ENCODE measurements around the gene PAK6.
A peak's percentile ranks its signal among the peaks of the same experiment; 100 is the strongest.

PAK6 gene

GRCh38 chr15:40256638-40257235 lies 17.9 kb downstream of the PAK6 start:
- DNase-seq: peak in 1 of 5 experiments; percentile 34

DNA sequence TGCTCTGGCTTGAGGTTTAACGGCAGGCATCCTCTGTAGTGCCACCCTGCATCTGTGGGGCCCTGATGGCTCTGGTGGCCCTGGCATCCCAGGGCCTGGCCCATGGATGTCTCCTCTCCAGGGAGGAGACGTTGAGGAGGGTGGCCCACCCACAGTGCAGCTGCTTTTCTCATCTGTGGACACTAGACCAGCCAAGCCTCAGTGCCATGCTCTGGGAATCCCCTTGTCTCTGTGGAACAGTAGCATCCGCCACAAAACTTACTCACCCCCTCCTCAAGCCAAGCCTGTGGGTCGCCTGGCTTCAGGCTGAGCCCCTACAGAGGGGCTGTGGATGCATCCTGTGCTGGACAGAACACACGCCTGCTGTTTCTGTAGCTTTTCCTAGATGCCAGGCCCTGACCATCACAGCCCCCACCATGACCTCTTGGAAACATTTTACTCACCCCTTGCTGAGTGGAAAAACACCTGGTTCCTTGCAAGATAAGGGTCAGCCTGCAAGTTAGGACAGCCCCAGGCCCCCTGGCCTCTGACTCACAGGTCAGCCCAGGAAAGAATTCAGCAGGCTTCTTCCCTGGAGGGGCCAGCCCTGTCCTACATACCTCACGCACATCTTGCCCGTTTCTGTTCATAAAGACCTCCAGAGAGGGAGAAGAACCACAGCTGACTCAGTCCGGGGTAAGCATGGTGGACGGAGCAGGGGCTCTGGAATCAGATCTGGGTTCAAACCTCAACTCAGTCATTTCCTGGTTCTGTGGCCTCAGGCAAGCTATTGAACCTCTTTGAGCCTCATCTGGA lies 19.0 kb downstream of the PAK6 start:
- no peak for DNase-seq

- DNase-seq: no peak
Observed at GRCh38 chr15:40258544-40258943, 19.7 kb downstream of the PAK6 start.

DNA sequence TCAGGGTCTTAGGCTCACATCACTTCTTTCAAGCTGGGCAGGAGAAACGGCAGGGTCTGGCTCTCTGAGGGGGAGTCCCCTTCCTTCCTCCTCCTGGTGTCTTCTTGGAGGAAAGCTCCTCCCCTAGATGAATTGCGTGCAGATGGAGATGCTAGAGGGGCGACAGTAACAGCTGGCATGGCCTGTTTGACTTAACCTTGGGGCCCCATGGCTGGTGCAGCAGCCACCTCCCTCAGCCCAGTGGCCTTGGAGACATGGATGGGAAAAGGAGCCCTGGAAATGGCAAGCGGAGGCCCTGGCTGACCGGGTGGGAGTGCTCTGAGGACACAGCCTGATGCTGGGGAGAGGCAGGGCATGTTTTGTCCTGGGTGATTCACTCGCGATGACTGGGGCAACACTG lies 20.2 kb downstream of the PAK6 start:
- no peak for DNase-seq

DNA sequence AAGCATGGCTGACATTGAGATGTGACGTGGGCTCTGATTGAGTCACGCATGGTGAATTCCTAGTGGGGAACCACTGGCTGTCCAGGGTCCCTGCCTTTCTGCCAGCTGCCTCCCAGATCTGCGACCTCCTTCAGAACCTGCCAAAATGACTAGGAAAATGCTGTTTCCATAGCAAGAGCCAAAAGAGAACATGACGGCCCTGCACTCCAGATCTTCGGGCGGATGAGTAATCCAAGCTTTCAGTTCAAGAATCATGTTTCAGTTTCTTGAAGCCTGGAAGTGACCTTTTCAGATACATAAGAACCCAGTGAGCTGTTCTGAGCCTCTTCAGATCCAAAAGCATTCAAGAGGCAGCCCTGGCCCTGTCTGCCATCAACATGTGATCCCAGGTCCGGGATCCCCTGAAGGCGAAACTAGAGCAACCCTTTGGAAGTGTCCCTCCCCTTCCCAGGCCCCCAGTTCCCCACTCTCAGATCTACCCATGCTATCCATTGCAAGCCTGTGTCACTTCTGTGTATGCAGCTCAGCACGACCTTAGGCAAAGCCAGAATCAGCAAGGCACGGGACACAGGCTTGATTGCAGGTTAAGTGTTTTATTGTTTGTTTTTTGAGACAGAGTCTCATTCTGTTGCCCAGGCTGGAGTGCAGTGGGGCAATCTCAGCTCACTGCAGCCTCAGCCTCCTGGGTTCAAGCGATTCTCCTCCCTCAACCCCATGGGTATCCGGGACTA lies 24.3 kb downstream of the PAK6 start:
- no peak for DNase-seq

- DNase-seq: no peak
Observed at GRCh38 chr15:40264321-40265153, 25.7 kb downstream of the PAK6 start.

DNA sequence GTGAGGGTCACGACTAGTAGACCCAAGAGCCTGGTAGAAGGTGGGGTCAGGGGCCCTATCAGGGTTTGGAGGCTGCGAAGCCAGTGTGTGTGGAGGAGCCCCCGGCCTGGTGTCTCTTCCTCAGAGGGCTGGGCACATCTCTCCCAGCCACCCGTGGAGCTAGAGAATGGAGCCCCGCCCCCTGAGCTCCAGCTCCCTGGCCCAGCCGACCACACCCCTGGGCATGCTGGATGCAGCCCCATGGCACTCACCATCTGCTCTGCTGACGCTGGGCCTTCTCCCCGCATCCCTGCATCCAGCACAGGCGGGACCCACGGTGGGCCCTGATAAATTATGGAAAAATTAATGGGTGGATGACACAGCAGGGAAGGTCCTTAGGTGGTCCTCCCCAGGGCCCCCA lies 26.5 kb downstream of the PAK6 start:
- DNase-seq: no peak

GRCh38 chr15:40265875-40266274 lies 27.0 kb downstream of the PAK6 start:
- no peak for DNase-seq

GRCh38 chr15:40266828-40267304 lies 28.0 kb downstream of the PAK6 start:
- no peak for DNase-seq

GRCh38 chr15:40267670-40268069 lies 28.8 kb downstream of the PAK6 start:
- no peak for DNase-seq

DNA sequence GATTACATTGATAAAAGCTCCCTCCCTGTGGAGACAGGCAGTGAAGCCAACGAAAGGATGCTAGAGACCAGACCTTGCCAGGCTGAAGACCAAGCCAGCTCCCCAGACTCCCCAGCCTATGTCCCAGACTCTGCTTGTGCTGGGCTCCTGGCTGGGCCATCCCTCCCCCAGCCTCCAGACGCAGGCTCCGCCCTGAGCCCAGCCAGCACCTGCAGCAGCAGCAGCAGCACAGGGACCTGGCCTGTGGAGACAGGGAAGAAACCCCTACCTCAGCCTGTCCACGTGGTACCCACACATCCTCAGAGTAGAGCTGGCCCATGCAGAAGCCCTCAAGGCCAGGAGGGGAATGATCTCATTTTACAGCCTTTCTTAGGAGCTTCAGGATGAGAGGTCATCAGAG lies 30.7 kb downstream of the PAK6 start:
- DNase-seq: no peak

DNA sequence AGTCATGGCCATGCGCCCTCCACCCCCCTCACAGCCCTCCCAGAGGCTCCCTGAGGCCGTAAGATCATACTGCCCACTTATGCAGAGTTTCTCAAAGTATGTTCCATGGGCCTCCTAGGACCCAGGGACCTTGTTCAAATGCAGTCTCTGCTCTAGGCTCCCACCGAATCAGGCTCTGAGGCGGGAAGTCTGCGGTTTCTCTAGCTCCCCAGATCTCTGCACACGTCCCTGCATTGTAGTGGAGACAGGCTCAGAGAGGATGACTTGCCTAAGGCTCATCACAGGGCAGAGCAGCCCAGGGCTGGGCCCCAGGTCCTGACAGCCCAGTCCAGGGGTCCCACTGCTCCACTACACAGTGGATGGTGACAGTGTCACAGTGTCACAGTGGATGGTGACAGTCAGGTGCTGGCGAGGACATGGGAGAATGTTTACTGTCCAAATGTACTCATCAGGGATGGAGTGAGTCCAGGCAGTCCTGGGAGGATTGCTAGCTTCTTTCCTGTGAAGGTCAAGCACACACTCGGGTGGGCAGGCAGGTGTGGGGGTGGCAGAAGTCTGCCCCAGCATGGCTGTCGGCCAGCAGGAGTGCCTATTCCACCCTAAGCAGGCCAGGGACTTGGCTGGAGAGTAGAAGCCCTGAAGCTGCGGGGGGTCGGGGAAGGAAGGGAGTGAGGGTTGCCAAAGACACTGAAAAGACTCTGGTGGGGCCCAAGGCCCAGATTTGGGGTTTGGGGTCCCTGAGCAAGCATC lies 31.6 kb downstream of the PAK6 start:
- peak in 1 of 5 experiments; percentile 56 for DNase-seq

DNA sequence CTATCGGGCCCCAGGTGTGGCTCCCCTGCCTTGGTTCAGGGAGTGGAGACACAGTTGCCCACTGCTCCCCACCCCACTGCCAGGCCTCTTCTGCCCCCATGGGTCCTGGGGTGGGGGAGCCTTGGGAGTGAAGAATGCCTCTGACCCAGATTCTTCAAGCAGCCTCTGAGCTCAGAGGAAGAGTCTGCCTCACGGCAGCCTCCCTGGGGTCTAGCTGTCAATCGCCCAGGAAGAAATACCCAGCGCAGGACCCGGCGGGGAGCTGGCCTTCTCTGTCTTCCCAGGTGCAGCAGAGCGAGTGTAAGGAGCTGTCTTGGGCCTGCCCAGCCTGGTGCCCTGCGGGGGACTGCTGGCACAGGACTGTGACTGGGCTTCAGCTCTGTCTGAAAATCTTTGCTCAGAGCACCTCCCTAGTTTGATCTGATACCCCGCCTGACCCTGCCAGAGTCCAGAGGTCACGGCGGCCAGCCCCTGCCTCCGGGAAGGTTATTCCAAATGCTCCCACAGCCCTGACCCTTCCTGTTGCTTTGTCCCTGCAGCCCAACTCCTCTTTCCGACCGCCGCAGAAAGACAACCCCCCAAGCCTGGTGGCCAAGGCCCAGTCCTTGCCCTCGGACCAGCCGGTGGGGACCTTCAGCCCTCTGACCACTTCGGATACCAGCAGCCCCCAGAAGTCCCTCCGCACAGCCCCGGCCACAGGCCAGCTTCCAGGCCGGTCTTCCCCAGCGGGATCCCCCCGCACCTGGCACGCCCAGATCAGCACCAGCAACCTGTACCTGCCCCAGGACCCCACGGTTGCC lies 33.0 kb downstream of the PAK6 start:
- DNase-seq: no peak

- DNase-seq: no peak
Observed at GRCh38 chr15:40272485-40273056, 33.7 kb downstream of the PAK6 start.

- DNase-seq: no peak
Observed at GRCh38 chr15:40273428-40273827, 34.6 kb downstream of the PAK6 start.

DNA sequence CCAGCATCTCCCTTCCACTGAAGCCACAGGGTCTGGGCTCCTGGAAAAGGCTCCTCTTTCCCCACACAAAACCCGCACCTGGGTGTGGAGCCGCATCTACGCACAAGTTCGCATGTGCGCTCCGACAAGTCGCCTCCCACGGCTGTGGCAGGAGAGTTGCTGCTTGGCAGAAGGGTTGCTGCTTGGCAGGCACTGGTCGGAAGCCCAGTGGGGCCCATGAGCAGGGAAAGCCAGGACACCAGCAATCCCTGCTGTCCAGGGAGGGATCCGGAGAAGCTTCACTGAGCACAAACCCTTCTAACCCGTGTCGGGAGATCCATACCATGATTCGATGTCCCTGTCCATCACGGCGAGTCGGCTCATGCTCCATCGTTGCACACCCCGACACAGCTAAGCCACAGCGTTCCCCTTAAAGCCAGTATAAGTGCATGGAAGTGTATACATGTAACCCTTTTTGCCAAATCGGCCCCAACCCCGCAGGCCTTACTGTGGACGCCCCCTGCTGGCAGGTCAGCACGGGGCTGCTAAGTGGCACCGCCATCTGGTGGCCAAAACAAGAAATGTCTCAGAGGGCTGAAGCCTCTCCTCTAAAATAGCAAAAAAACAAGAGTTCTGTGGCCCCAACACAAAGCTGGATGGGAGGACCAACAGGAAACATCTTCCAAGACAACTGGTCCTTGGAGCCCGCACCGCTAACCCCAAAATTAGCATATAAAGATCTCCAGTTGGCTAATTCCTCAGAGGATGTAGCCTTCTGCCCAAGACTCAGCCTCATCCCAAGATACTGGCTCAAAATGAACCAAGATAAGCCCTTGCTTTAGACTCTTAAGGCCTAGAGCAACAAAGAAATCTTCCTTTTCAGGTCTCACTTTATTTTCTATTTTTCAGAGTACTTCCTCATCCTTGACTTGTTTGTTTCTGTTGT lies 35.7 kb downstream of the PAK6 start:
- peak; percentile 72 to 84 (median 81) for DNase-seq

GRCh38 chr15:40275523-40275922 lies 36.7 kb downstream of the PAK6 start:
- DNase-seq: no peak

DNA sequence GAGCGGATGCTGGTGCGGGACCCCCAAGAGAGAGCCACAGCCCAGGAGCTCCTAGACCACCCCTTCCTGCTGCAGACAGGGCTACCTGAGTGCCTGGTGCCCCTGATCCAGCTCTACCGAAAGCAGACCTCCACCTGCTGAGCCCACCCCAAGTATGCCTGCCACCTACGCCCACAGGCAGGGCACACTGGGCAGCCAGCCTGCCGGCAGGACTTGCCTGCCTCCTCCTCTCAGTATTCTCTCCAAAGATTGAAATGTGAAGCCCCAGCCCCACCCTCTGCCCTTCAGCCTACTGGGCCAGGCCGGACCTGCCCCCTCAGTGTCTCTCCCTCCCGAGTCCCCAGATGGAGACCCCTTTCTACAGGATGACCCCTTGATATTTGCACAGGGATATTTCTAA lies 37.1 kb downstream of the PAK6 start:
- no peak for DNase-seq

DNA sequence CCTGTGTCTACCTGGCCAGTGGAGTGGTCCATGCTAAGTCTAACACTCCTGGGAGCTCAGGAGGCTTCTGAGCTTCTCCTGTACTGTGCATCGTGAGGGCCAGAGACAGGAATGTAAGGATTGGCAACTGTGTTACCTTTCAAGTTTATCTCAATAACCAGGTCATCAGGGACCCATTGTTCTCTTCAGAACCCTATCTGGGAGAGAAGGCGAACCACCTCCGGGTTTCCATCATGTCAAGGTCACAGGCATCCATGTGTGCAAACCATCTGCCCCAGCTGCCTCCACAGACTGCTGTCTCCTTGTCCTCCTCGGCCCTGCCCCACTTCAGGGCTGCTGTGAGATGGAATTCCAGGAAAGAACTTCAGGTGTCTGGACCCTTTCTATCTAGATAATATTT lies 38.1 kb downstream of the PAK6 start:
- DNase-seq: no peak

GRCh38 chr15:40277471-40277870 lies 38.6 kb downstream of the PAK6 start:
- no peak for DNase-seq
